GM12878 (cell line): ENCODE measurements around the gene LPIN1.

ENCODE experiments used
- CHD2 ChIP-seq: IDR thresholded peaks from 2 replicates; pipeline ENCODE4 v1.6.1; 2011; ENCODE audit warnings: low read depth, low read length, improper control_type of control experiment, borderline replicate concordance
- CREM ChIP-seq: IDR thresholded peaks from 2 replicates; pipeline ENCODE4 v1.6.1; 2014; ENCODE audit warnings: antibody characterized with exemption, low read depth
- CTCF ChIP-seq, 3 experiments: IDR thresholded peaks in 2 of 3; conservative IDR thresholded peaks in 1 of 3; 2 replicates each; pipeline ENCODE4 v1.5.1; 2011; ENCODE audit warnings: low read depth in 3 of 3, low read length in 3 of 3, mild to moderate bottlenecking in 3 of 3, control low read depth in 2 of 3, moderate library complexity in 2 of 3, inconsistent platforms in 1 of 3, mixed read lengths in 1 of 3; ENCODE audit not compliant: control insufficient read depth in 2 of 3, insufficient read depth in 1 of 3; ENCODE audit errors: extremely low read depth in 1 of 3
- EP300 ChIP-seq, 2 experiments: fragments of 150-350 bp in 1 of 2; IDR thresholded peaks; 2 replicates each; pipeline ENCODE4 v1.6.1; 2011 to 2012; ENCODE audit warnings: low read depth in 2 of 2, low read length in 2 of 2, borderline replicate concordance in 1 of 2, improper control_type of control experiment in 1 of 2, inconsistent platforms in 1 of 2; ENCODE audit not compliant: control insufficient read depth in 1 of 2
- FOS ChIP-seq: IDR thresholded peaks from 3 replicates; pipeline ENCODE4 v1.6.1; 2011; ENCODE audit warnings: borderline replicate concordance; ENCODE audit not compliant: insufficient read length; ENCODE audit errors: extremely low read depth
- GABPA ChIP-seq: IDR thresholded peaks from 2 replicates; pipeline ENCODE4 v1.6.1; 2014; ENCODE audit warnings: antibody characterized with exemption, low read depth, mild to moderate bottlenecking, inconsistent platforms
- IKZF1 ChIP-seq: fragments of 450-650 bp; conservative IDR thresholded peaks from 2 replicates; pipeline ENCODE4 v1.6.1; 2017; ENCODE audit warnings: antibody characterized with exemption, mild to moderate bottlenecking
- SIX5 ChIP-seq: IDR thresholded peaks from 2 replicates; pipeline ENCODE4 v1.6.1; 2011; ENCODE audit warnings: mild to moderate bottlenecking, low read depth, low read length, moderate library complexity; ENCODE audit not compliant: severe bottlenecking
- STAT3 ChIP-seq: IDR thresholded peaks from 2 replicates; pipeline ENCODE4 v1.6.1; 2011; ENCODE audit warnings: low read depth, low read length, improper control_type of control experiment
- TARDBP ChIP-seq: IDR thresholded peaks from 2 replicates; pipeline ENCODE4 v1.6.1; 2016; ENCODE audit warnings: borderline replicate concordance

GRCh38 chr2:11875481-11875880 is 129.0 kb downstream of the LPIN1 start:
- no peak for TF ChIP-seq GABPA
- TF ChIP-seq STAT3: no peak
- TF ChIP-seq CHD2: no peak
- no peak for TF ChIP-seq CTCF (IDR thresholded peaks at IDR 0.05 in 2 of 3, conservative IDR thresholded peaks at IDR 0.05 in 1 of 3; ENCODE audit: control insufficient read depth in 2 of 3, extremely low read depth in 1 of 3, insufficient read depth in 1 of 3, low read depth in 3 of 3, low read length in 3 of 3)
- TF ChIP-seq CREM: no peak
- no peak for TF ChIP-seq EP300 (IDR thresholded peaks at IDR 0.05; ENCODE audit: borderline replicate concordance in 1 of 2, control insufficient read depth in 1 of 2, low read depth in 2 of 2, low read length in 2 of 2)
- TF ChIP-seq FOS: no peak
- no peak for TF ChIP-seq SIX5
- TF ChIP-seq IKZF1: no peak
- TF ChIP-seq TARDBP: no peak
